Subcutaneous adipose tissue (tissue), 4 donors: Measurements from ENCODE around the gene CHGA. TPM values are rescaled to one million over a fixed set of nuclear protein-coding genes. Genes with fewer than 3 reads are reported as not detected.

ENCODE experiments used
- CTCF ChIP-seq: fragments of 450-650 bp; IDR thresholded peaks from one replicate; pipeline ENCODE4 v1.5.1; 2016; ENCODE audit warnings: low read depth, mild to moderate bottlenecking, control low read depth, antibody characterized with exemption, moderate library complexity
- total RNA-seq, 4 donors: library from RNA; depleted of rRNA; stranded (reverse); fragments of >200 nt; gene quantifications; one replicate each; pipeline ENCODE4 v1.1.0, GENCODE V29; 2016

Gene CHGA
- total RNA-seq, 4 donors from 2014 or later = 0.34 TPM; not detected in 3

GRCh38 chr14:92942576-92942975, 19.6 kb downstream of the CHGA start:
- no peak for TF ChIP-seq CTCF

GRCh38 chr14:92942976-92943710, 20.2 kb downstream of the CHGA start:
- TF ChIP-seq CTCF = no peak

- TF ChIP-seq CTCF = no peak
Observed at GRCh38 chr14:92943855-92944570, 21.1 kb downstream of the CHGA start.

- TF ChIP-seq CTCF = no peak
Observed at GRCh38 chr14:92944976-92945375, 22.0 kb downstream of the CHGA start.

GRCh38 chr14:92945544-92945943, 22.6 kb downstream of the CHGA start:
- no peak for TF ChIP-seq CTCF

- no peak for TF ChIP-seq CTCF
Observed at GRCh38 chr14:92945959-92946846, 23.3 kb downstream of the CHGA start.
